Esophagus muscularis mucosa (tissue), 4 donors: Measurements from ENCODE around the gene TBC1D22A.

ENCODE experiments used
- CTCF ChIP-seq, 3 experiments: fragments of 200-600 bp in 2 of 3; fragments of 450-650 bp in 1 of 3; sonication (generic) in 2 of 3; IDR thresholded peaks; one replicate each; pipeline ENCODE4 v1.5.1; 2017 to 2019; ENCODE audit warnings: antibody characterized with exemption in 3 of 3, mild to moderate bottlenecking in 2 of 3, moderate library complexity in 1 of 3
- EP300 ChIP-seq: sonication (generic); formaldehyde crosslinking; IDR thresholded peaks from one replicate; pipeline ENCODE4 v1.6.1; 2017; ENCODE audit warnings: antibody characterized with exemption
- POLR2A ChIP-seq: fragments of 450-650 bp; IDR thresholded peaks from one replicate; pipeline ENCODE4 v1.6.1; 2017; ENCODE audit warnings: antibody characterized with exemption, moderate library complexity, mild to moderate bottlenecking, low read depth
- POLR2AphosphoS5 ChIP-seq, 2 donors: sonication (generic); formaldehyde crosslinking; IDR thresholded peaks; one replicate each; pipeline ENCODE4 v1.6.1; 2017; ENCODE audit warnings: antibody characterized with exemption in 2 of 2

GRCh38 chr22:46842606-46843005 lies 80.2 kb downstream of the TBC1D22A start:
- no peak for TF ChIP-seq EP300
- TF ChIP-seq POLR2A, result no peak
- no peak for TF ChIP-seq CTCF (IDR thresholded peaks at IDR 0.05)
- TF ChIP-seq POLR2AphosphoS5 (IDR thresholded peaks at IDR 0.05), result no peak
